Astrocyte of the hippocampus (primary cell): ENCODE measurements around the gene ZFP64.
"Not testable (repeated sequence)": the region's sequence is repeated elsewhere in the genome, so short reads cannot be mapped to it uniquely, and the experiment has no call there.

Experiments used
- DNase-seq: peaks from one replicate; pipeline ENCODE4 v3.0.0; 2011; ENCODE audit warnings: low read depth, low spot score

ZFP64 gene

GRCh38 chr20:52160049-52160570 is 31.5 kb downstream of the ZFP64 start:
- DNase-seq, result no peak

- DNase-seq, result no peak
Measured at GRCh38 chr20:52154575-52154974, 37.0 kb downstream of the ZFP64 start.

- no peak for DNase-seq
Measured at GRCh38 chr20:52153896-52154295, 37.7 kb downstream of the ZFP64 start.

- no peak for DNase-seq
Measured at GRCh38 chr20:52152921-52153320, 38.7 kb downstream of the ZFP64 start.

GRCh38 chr20:52152416-52152815 is 39.2 kb downstream of the ZFP64 start:
- no peak for DNase-seq

GRCh38 chr20:52150440-52151258 is 40.9 kb downstream of the ZFP64 start:
- DNase-seq, result peak; percentile 63

GRCh38 chr20:52145587-52145986 is 46.0 kb downstream of the ZFP64 start:
- DNase-seq, result no peak

- DNase-seq, result no peak
Measured at GRCh38 chr20:52143277-52143676, 48.3 kb downstream of the ZFP64 start.

- no peak for DNase-seq
Measured at GRCh38 chr20:52142757-52143156, 48.8 kb downstream of the ZFP64 start.

GRCh38 chr20:52139986-52140385 is 51.6 kb downstream of the ZFP64 start:
- DNase-seq, result no peak

GRCh38 chr20:52137850-52138249 is 53.7 kb downstream of the ZFP64 start:
- no peak for DNase-seq

GRCh38 chr20:52133714-52134113 is 57.9 kb downstream of the ZFP64 start:
- not testable (repeated sequence) for DNase-seq

GRCh38 chr20:52132337-52132736 is 59.2 kb downstream of the ZFP64 start:
- DNase-seq, result no peak

GRCh38 chr20:52131048-52131643 is 60.4 kb downstream of the ZFP64 start:
- DNase-seq, result no peak

GRCh38 chr20:52130406-52130805 is 61.2 kb downstream of the ZFP64 start:
- no peak for DNase-seq

- DNase-seq, result no peak
Measured at GRCh38 chr20:52129611-52130010, 62.0 kb downstream of the ZFP64 start.

GRCh38 chr20:52127309-52127708 is 64.3 kb downstream of the ZFP64 start:
- no peak for DNase-seq

GRCh38 chr20:52124821-52125220 is 66.8 kb downstream of the ZFP64 start:
- DNase-seq, result no peak

- DNase-seq, result no peak
Measured at GRCh38 chr20:52118696-52119095, 72.9 kb downstream of the ZFP64 start.

GRCh38 chr20:52118016-52118623 is 73.5 kb downstream of the ZFP64 start:
- no peak for DNase-seq

GRCh38 chr20:52110456-52110855 is 81.1 kb downstream of the ZFP64 start:
- DNase-seq, result no peak
